Right ventricle myocardium inferior (tissue), 1 donor: ENCODE results near the gene GNE. TPM values are rescaled to one million over a fixed set of nuclear protein-coding genes. Genes with fewer than 3 reads are reported as not detected.
"Not testable (repeated sequence)": the region's sequence is repeated elsewhere in the genome, so short reads cannot be mapped to it uniquely, and the experiment has no call there.

Experiments
- ATAC-seq: fragments of 200-7000 bp; cut with Tn5 transposase; one replicate; pipeline ENCODE4 v1.9.1; 2020; ENCODE audit warnings: mild to moderate bottlenecking, moderate library complexity
- DNase-seq: peaks from one replicate; pipeline ENCODE4 v3.0.0; 2021; ENCODE audit errors: missing footprints
- intact Hi-C: fragments of 100-400 bp; cut with DNase I; formaldehyde crosslinking; loops from one replicate; pipeline ENCODE4 v1.11.0; 2022
- long read RNA-seq: library from polyadenylated mRNA; unstranded; transcript quantifications from one replicate; pipeline ENCODE4 v2.0.0, GENCODE V29; 2021
- total RNA-seq: library from RNA; stranded (reverse); fragmentation: NEBNext Ultra II Directional; extraction: Animal tissue kit (Norgen Biotek cat#: 25700); gene quantifications from one replicate; pipeline ENCODE4 v1.2.1, GENCODE V29; 2021
- donor health status: DM: no; HTN: yes; CAD: no; lungs with severe emphysema.

The GNE gene, protein sequence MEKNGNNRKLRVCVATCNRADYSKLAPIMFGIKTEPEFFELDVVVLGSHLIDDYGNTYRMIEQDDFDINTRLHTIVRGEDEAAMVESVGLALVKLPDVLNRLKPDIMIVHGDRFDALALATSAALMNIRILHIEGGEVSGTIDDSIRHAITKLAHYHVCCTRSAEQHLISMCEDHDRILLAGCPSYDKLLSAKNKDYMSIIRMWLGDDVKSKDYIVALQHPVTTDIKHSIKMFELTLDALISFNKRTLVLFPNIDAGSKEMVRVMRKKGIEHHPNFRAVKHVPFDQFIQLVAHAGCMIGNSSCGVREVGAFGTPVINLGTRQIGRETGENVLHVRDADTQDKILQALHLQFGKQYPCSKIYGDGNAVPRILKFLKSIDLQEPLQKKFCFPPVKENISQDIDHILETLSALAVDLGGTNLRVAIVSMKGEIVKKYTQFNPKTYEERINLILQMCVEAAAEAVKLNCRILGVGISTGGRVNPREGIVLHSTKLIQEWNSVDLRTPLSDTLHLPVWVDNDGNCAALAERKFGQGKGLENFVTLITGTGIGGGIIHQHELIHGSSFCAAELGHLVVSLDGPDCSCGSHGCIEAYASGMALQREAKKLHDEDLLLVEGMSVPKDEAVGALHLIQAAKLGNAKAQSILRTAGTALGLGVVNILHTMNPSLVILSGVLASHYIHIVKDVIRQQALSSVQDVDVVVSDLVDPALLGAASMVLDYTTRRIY
- 10.9 TPM for total RNA-seq
- long read RNA-seq = 0 reads

DNA sequence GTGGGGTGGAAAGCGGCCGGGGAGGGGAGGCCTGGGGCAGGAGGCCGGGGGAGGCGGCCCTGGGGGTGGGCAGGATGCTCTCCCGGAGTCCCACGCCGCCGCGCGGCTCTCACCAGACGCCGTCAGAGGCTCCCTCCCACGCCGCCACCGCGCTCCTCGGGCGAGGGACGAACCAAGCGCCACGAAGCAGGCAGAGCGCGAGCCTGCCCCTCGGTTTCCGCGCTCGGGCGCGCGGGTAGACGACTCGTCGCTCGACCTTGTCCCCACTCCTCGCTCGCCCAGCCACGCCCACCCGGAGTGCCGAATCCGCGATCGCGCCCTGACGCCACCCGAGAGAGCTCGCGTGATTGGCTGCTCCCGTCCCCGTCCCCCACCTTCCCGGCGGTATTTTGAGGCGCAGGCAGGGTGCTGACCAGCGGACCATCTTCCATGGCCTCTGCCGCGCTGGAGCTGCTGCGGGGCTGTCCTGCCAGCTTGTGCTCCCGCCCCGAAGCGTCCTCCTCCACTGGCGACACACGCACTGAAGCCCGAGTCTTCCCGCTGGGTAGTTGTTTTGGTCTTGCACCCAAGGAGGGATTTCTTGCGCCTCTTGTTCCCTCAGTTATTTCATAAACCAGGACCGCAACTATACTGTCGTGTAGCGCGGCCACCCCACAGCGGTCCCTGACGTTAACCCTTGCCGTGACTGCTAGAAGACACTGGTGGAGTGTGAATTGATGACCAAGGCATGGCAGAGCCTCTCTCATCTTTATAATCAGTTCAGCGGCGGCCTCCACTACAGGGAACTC lies at the start of gene GNE:
Gene GNE (minus strand): TSS at position 241 of the 788 bp plus-strand sequence. CDS start 9,093 bp downstream, outside the sequence.
- intact Hi-C loops = loop anchor here (2.0 kb wide), 1 partner anchor 68 kb away; the partner anchor contains the start of gene CLTA
- peak; percentile 98 for DNase-seq
- peak; percentile 99 for ATAC-seq

DNA sequence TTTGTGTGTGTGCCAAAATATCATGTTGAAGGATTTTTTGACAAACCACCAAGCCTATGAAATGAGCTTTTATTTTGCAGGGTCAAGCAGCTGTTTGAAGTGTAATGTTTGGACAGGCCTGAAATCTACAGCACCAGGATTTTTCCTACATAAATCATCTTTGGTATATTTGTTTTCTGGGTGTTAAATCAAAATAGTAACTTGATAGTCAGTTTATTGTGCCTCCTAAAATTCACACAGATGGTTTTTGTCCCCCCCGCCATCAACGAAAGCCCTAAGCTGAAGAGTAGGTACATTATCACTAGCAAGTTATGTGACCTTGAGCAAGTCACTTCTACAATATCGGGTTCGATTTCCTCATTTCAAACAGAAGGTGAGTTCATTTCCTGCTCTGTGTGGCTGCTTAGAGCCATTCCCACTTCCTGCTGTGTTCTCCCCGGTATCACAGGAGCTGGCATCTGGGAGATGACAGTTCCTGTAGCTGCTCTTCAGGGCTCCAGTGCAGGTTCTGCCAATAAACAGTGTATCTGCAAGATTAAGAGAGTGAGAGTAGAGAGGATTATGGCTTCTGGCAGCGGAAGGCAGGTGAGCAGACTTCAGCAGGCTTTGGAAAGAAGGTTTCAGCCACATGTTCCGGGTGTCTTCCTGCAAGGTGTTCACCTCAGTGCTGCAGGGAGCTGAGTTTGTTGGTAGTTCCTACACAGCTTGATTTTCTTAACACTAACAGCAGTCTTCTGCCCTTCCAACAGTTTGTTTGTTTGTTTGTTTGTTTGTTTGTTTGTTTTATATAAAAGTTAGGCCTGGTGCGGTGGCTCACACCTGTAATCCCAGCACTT lies 48.4 kb upstream of the GNE start:
- no peak for ATAC-seq
- intact Hi-C loops = no loop called here

DNA sequence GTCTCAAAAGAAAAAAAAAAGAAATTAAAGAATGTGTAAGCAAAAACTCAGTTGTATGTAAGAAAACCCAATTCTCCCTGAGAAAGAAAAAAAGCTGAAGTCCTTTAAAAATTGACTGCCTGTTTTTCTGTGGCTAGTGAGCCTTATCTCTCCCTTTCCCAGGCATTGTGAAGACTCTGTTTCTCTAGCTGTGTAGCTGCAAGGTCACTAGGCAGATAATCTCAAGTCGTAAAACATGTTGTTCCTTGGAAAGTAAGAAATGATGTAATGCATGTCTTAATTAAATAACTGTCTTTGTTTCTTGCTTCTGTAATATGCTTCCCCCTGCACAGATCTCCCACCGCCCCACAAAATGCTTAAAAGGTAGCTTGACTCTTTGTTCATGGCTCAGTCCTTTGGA lies 46.1 kb upstream of the GNE start:
- DNase-seq, intact Hi-C loops, ATAC-seq: not testable (repeated sequence)

More for the DNA sequence above, 48.4 kb upstream of the GNE start:
- no peak for DNase-seq

DNA sequence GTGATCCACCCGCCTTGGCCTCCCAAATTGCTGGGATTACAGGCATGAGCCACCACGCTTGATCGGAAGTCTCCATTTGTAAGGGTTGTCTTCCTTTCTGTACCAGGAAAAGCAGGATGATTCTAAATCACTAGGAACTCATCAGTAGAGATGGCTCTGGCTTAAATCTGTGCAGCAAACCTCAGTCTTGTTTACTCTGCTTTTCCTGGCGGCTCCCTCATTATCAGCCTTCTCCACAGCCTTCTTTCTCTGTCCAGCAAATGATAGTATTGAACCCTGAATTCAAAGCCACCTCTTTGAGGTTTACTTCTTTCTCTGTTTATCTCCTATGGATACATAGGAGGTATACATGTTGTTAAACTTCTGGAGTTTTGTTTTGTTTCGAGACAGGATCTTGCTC lies 43.0 kb upstream of the GNE start:
- DNase-seq = no peak
- intact Hi-C loops = no loop called here
- no peak for ATAC-seq

DNA sequence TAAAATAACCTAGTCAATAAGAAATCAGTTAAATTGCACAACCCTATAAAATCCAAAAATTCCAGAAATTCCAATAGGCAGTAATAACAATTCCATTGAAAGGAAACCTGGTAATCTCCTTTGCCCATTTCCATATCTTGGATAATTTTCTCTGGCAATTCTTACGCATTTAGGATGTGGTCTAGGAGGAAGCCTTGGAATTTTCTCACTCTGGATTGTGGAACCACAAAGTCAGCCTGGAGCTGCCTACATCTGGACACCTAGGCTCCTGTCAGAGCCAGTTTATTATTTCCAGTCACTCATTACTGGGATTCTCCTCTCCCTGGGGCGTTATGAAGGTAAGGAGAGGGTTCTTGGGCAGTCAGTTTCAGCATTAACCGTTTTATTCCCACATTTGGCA lies 40.3 kb upstream of the GNE start:
- intact Hi-C loops = no loop called here
- no peak for DNase-seq
- ATAC-seq = no peak

DNA sequence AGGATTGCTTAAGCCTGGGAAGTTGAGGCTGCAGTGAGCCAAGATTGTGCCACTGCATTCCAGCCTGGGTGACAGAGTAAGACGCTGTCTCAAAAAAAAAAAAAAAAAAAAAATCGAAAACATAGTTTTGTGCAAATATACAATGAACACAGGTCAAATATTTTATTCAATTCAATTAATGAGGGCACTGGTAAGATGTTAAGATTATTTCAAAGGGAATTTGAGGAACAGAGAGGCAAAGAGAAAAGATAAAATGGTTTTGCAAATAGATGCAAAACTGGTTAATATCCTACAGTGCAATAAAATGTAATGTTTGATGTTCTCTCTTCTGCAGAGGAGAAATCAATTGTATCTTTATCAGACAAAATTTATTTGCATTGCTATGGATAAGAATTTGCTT lies 39.5 kb upstream of the GNE start:
- intact Hi-C loops = no loop called here
- ATAC-seq = no peak

DNA sequence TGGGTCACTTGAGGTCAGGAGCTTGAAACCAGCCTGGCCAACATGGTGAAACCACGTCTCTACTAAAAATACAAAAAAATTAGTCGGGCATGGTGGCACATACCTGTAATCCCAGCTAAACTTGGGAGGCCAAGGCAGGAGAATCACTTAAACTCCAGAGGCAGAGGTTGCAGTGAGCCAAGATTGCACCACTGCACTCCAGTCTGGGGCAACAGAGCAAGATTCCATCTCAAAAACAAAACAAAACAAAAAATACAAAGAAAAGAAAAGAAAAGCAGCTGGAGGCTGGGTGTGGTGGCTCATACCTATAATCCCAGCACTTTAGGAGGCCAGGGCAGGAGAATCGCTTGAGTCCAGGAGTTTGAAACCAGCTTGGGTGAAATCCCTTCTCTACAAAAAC lies 36.7 kb upstream of the GNE start:
- ATAC-seq, intact Hi-C loops, DNase-seq: not testable (repeated sequence)

More for the DNA sequence above, 39.5 kb upstream of the GNE start:
- DNase-seq = no peak

DNA sequence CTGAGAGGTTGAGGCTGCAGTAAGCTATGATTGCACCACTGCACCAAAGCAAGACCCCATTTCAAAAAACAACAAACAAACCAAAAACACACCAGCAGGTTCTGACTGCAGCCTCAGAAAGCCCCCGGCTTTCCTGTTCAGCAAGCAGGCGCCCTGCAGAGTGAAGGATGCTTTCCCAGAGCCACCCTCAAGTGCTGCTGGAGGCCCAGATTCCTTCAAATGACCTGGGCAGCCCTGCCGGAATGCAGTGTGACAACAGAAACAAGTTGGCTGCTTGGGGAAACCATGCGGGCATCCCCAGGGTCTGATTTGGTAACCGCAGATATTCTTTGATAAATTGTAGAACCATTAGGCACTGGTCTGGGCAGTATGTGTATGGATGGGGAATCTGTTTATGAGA lies 35.7 kb upstream of the GNE start:
- DNase-seq (no peak), ATAC-seq (no peak)
- intact Hi-C loops = no loop called here

DNA sequence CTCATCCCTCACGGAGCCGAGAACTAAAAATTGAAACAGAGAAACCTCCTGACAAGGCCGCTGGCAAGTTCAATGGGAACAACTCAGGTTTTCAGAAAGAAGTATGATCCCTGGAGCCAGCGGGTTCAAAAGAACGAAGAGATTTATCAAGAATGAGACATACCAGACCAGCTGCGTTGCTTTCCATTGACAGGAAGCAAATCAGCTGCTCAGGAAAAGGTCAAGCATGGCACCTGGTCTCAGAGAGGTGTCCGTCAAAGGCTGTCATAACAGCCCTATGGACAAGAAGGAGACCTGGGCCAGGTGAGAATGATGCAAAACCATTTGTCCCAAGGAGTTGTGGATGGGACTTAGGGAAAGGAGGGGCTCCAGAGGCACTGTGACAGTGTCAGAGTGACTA lies 34.9 kb upstream of the GNE start:
- intact Hi-C loops = no loop called here
- DNase-seq = no peak
- no peak for ATAC-seq

DNA sequence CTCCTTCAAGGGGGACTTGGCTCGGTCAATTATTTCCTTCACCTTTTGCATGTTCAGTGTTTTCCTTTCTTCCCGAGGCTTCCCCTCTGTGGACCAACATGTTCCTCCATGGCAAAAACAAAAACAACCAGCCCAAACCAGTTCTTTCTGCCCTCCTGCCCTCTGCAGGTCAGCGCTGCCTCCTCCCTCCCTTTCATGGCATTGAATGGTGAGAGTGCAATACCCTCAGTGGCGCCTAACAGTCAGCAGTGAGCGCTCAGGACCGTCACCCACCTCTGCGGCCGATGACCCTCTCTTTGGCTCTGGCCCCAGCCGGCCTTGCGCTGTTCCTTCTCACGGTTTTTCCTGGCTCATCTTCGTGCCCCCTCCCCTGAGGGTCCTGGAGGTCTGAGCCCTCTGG lies 34.4 kb upstream of the GNE start:
- intact Hi-C loops = no loop called here
- DNase-seq = no peak
- no peak for ATAC-seq

DNA sequence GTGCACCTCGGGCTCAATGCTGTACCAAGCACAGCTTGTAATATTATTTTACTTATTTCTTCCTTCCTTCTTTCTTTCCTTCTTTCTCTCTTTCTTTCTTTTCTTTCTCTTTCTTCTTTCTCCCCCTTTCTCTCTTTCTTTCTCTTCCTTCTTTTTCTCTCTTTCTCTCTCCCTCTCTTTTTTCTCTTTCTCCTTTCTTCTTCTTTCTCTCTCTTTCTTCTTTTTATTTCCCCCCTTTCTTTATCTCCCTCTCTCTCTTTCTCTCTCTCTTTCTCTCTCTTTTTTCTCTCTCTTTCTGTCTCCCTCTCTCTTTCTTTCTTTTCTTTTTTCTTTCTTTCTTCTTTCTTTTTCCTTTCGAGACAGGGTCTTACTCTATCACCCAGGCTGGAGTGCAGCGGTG lies 32.7 kb upstream of the GNE start:
- DNase-seq (no peak), ATAC-seq (no peak)

DNA sequence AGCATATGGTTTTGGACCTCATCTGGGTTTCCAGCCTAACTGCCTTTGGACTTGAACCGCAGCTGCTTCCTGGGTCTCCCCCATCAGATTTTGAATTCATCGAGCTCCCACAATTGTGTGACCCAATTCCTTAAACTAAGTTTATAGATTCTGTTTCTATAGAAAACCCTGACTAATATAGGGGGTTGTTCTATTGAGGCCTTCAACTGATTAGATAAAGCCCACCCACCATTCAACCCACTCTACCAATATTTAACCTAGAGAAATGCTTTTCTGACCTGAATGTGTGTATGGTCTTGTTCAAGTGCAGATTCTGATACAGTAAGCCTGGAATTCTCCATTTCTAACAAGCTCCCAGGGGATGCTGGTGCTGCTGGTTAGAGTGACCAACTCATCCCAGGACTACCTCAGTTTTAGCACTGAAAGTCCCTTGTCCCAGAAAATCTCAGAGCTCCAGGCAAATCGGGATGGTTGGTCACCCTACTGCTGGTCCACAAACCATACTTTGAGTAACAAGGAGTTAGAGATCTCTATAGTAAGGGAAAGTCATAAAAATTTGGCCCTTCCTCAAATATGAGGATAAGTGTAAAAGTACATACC lies 31.7 kb upstream of the GNE start:
- intact Hi-C loops = no loop called here
- ATAC-seq (no peak), DNase-seq (no peak)

More for the DNA sequence above, 32.7 kb upstream of the GNE start:
- intact Hi-C loops = no loop called here

DNA sequence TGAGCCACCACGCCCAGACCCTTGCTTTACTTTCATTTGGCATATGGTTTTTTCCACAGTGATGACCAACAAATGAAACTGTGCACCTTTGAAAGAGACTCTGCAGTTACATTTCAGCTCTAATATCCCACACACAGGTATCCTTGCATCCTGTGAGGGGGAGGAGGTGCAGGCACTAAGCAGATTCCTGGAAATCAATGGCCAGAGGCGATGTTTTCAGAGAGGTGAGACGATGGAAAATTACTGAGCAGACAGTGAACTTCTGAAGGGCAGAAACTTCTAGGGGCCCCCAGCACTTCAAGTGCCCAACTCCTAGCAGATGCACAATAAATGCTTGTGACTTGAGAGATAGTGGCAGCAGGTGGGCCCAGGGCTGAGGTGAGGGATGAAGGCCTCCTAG lies 29.8 kb upstream of the GNE start:
- no peak for ATAC-seq
- intact Hi-C loops = no loop called here
- no peak for DNase-seq

DNA sequence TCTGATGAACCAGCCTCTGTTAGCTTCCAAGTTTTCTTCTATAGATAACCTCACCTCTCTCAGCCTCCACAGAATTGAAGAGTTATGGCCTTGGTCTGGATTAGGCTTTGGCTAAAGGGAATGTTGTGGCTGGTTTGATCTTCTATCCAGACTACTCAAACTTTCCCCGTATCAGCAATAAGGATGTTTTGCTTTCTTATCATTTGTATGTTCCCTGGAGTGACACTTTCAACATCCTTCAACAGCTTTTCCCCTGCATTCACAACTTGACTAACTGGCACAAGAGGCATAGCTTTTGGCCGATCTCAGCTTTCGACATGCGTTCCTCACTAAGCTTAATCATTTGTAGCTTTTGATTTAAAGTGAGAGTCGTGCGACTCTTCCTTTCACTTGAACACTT lies 28.1 kb upstream of the GNE start:
- DNase-seq (no peak), ATAC-seq (no peak)
- intact Hi-C loops = no loop called here

DNA sequence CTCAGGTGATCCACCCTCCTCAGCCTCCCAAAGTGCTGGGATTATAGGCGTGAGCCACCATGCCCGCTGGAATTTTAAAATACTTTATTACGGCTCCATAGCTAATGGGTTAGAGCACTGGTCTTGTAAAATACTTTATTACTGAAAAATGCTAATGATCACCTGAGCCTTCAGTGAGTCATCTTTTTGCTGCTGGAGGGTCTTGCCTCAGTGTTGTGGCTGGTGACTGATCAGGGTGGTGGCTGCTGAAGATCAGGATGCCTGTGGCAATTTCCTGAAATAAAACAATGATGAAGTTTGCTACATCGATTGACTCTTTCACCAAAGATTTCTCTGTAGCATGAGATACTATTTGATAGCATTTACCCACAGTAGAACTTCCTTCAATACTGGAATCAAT lies 26.0 kb upstream of the GNE start:
- ATAC-seq (no peak), DNase-seq (no peak)
- intact Hi-C loops = no loop called here

DNA sequence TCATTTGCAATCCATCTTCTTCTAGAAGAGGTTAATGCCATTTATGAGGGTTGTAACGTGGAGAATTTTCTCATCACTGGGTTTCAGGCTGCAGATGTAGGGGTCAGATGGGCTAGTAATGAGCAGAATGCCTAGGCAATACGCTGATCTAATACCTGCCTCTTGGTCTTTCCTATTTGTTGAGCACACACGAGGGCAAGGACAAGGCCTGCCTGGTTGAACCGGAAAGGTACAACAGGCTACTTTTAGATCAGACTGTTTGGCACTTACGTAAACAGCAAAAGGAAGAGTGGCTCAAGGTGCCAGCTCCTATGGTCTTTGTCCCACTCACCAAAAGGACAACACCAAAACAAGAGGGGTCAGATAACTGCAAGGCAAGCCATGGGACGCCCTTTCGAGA lies 24.0 kb upstream of the GNE start:
- DNase-seq (no peak), ATAC-seq (no peak)
- intact Hi-C loops = no loop called here

DNA sequence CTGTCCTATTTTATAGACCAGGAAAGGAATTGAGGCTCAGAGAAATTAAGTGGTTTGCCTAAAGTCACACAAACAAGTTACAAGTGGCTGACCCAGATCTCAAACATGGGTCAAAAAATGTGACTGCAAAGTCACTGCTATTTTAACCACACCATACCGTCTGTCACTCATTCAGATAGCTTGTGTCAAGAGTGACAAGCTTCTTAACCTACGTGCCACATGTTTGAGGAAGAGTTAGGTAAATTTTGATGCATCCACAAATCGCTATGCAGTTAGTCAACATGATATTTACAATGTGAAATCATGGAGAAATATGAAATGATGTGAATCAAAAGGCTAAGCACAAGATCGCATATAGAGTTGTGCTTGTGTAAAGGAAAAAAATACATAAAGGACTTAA lies 22.7 kb upstream of the GNE start:
- ATAC-seq (no peak), DNase-seq (no peak)
- intact Hi-C loops = no loop called here

DNA sequence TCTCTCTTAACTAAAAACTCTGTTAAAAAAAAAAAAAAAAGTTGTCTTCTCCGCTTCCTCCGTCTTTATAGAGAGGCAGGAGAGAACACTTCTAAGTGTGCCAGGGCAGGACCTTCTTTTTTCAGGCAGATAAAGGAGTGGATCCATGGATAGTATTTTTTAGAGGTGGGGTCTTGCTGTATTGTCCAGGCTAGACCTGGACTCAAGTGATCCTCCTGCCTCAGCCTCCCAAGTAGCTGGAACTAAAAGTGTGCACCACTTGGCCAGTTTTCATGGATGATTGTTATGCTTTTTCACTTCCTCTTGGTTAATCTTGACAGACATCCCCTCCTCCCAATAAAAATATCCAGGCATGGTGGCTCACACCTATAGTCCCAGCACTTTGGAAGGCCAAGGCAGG lies 20.0 kb upstream of the GNE start:
- intact Hi-C loops = no loop called here
- DNase-seq (no peak), ATAC-seq (no peak)
